Measurements from ENCODE around the gene BLOC1S4.

GRCh38 chr4:6695660-6696610, 20.0 kb upstream of the BLOC1S4 start:
- TF ChIP-seq CTCF (IDR thresholded peaks at IDR 0.05) = no peak
- TF ChIP-seq POLR2A (IDR thresholded peaks at IDR 0.05) = no peak
- no peak for TF ChIP-seq EP300 (IDR thresholded peaks at IDR 0.05)
- no peak for TF ChIP-seq POLR2AphosphoS5 (IDR thresholded peaks at IDR 0.05)
